ENCODE results near the gene CYB5R2.

DNA sequence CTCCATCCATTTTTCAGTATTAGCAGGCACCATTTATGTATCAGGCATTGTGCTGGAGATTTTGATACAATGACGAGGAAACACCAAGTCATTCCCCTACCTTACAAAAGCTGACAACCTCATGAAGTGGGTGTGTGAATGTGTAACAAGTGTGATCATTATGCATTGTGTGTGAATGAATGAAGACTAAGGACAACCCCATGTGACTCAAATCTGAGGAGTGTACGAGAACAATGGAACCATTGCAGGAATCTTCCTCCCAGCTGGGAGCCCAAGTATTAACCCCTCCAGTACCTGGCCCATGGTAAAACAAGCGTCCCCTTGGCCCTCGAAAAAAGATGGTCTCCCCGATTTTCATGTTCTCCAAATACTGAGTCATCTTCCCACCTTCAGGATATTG lies 4.4 kb downstream of the CYB5R2 start:
- TF ChIP-seq CTCF (IDR thresholded peaks at IDR 0.05) = no peak
- TF ChIP-seq POLR2A (IDR thresholded peaks at IDR 0.05) = no peak
